ENCODE results near the gene WDR27.
"Not testable (repeated sequence)": the region's sequence is repeated elsewhere in the genome, so short reads cannot be mapped to it uniquely, and the experiment has no call there.

- TF ChIP-seq CTCF (conservative IDR thresholded peaks at IDR 0.05; ENCODE audit: low read length); EZH2phosphoT487 (IDR thresholded peaks at IDR 0.05; ENCODE audit: borderline replicate concordance): not testable (repeated sequence)
Measured at GRCh38 chr6:169434554-169434953, 267.3 kb downstream of the WDR27 start.

All from Loucy (cell line).